Islet of Langerhans (tissue), 1 donor: Measurements from ENCODE around the gene TAAR6.
"Not testable (repeated sequence)": the region's sequence is repeated elsewhere in the genome, so short reads cannot be mapped to it uniquely, and the experiment has no call there.

Experiments used
- FAIRE-seq: peaks from one replicate; lab custom pipeline; 2011; peaks lifted over from hg19 to GRCh38; lab: Jason Lieb, UNC

Gene TAAR6

GRCh38 chr6:132590362-132590761, 20.2 kb downstream of the TAAR6 start:
- no peak for FAIRE-seq

DNA sequence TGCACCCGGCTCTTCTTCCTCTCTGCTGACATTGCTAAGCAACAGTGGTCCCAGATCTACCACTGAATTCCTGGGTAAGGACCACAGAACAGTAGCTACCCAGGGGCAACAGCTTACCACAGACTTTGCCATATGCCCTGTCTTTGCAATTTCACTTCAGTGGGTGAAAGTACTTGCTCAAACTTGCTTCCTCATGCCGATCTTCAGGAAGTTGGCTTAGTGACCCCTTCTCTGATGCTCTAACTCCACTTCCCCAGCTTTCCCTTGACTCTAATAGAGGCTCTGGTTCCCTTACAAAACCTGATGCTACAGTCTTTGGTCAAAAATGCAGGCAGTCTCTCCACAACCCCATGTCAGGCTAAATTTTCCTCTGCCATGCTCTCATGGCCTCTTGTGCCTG, 22.7 kb downstream of the TAAR6 start:
- no peak for FAIRE-seq

DNA sequence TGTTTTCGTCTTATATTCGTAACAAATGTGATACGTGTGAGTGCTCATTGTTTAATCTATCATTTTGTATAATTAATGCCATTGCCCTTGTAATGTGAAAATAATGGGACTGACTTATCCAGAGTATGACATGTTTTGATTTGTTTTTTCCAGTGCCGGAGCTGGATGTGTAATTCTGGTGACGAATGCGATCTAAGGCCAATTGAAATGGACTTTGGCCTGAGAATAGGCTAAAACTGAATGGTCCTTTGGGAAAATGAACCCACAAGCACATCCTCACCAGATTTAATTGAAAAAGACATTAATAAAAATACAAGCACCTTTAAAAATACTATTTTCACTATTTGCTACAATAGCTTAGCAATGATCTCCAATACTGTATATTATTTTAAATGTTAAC, 26.1 kb downstream of the TAAR6 start:
- peak; percentile 17 for FAIRE-seq

GRCh38 chr6:132598473-132598872, 28.4 kb downstream of the TAAR6 start:
- FAIRE-seq: no peak

DNA sequence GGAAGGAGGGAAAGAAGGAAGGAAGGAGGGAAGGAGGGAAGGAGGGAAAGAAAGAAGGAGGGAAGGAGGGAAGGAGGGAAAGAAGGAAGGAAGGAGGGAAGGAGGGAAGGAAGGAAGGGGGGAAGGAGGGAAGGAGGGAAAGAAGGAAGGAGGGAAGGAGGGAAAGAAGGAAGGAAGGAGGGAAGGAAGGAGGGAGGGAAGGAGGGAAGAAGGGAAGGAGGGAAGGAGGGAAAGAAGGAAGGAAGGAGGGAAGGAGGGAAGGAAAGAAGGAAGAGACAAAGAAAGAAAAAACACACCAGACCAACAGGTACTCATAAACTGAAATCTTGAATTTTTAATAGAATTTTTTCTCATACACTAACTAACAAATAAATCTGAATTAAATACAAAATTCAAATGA, 30.8 kb downstream of the TAAR6 start:
- FAIRE-seq: not testable (repeated sequence)

- no peak for FAIRE-seq
These were observed 34.6 kb downstream of the TAAR6 start for GRCh38 chr6:132604635-132605152.

- FAIRE-seq: no peak
These were observed 37.6 kb downstream of the TAAR6 start for GRCh38 chr6:132607544-132608233.

GRCh38 chr6:132611616-132612015, 41.5 kb downstream of the TAAR6 start:
- no peak for FAIRE-seq

GRCh38 chr6:132612449-132613108, 42.5 kb downstream of the TAAR6 start:
- FAIRE-seq: no peak

DNA sequence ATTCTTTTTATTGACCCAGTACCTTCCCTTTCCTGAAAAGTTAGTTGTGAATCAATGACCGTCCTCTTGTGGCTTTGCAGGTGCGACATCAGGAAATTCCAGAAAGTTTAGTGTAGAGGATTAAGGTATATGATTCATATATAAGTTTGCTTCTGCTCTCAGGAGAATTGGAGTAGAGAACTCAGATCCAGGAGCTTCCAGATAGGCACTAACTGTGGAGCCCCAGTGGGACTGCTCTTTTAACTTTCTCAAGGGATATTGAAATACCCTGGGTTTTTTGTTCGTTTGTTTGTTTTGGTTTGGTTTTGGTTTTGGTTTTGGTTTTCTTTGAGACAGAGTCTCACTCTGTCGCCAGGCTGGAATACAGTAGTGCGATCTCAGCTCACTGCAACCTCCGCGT, 44.4 kb downstream of the TAAR6 start:
- FAIRE-seq: no peak

GRCh38 chr6:132616677-132617076, 46.6 kb downstream of the TAAR6 start:
- no peak for FAIRE-seq
